Hippocampal formation (tissue), 2 donors: Measurements from ENCODE around the gene PSMA7.

ENCODE experiments used
- DNase-seq, 2 donors: peaks; one replicate each; lab custom pipeline; 2025; lab: John Stamatoyannopoulos, UW

The PSMA7 gene

DNA sequence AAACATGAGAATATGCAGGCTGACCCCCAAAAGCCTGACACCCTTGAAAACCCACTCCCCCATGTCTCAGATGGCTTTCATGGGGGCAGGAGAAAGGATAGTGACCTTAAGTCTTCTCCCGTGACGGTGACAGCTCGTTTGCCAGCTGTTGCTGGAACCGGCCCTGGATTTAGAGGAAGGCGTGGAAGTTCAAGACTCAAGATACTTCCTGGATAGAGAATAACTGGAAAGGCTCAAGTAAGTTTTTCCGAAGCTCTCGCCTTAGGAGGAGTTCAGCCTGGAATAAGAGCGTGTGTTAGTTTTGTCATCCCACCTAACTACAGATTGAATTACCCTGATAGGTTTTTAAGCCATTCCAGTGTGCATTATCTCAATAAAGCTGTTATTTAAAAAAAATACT lies 28.1 kb upstream of the PSMA7 start:
- no peak for DNase-seq

- DNase-seq = no peak
Measured at GRCh38 chr20:62170536-62170935, 27.3 kb upstream of the PSMA7 start.

- DNase-seq = no peak
Measured at GRCh38 chr20:62168890-62169435, 25.8 kb upstream of the PSMA7 start.

- no peak for DNase-seq
Measured at GRCh38 chr20:62168061-62168460, 24.9 kb upstream of the PSMA7 start.

- no peak for DNase-seq
Measured at GRCh38 chr20:62167474-62167873, 24.3 kb upstream of the PSMA7 start.

DNA sequence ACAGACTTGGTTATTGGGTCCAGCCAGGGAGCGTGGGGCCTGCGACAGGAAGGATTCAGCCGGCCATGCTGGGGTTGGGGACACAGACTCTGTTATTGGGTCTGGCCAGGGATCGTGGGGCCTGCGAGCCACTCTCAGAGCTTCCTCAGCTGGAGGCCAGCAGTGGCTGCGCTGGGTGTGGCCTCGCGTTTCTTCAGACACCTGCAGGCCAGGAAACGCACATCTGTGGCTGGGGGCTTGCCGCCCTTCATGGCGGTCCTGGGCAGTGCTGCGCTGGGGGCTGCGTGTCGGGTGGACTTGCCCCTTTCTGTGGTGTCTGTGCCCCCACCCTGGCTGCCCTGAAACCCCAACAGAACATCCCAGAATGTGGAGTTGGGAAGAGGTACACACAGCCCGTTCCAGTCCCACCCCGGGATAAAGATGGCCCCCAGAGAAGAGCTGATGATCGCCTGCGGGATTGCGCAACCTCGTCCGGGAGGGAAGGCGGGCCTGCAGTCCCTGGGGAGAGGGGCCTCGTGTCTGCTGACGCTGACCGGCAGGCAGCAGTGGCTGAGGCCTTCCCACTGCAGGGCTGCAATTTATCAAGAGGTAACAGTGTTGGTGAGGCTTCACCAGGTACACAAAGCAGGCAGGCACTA lies 22.7 kb upstream of the PSMA7 start:
- DNase-seq = no peak

GRCh38 chr20:62164879-62165761 lies 21.9 kb upstream of the PSMA7 start:
- no peak for DNase-seq

DNA sequence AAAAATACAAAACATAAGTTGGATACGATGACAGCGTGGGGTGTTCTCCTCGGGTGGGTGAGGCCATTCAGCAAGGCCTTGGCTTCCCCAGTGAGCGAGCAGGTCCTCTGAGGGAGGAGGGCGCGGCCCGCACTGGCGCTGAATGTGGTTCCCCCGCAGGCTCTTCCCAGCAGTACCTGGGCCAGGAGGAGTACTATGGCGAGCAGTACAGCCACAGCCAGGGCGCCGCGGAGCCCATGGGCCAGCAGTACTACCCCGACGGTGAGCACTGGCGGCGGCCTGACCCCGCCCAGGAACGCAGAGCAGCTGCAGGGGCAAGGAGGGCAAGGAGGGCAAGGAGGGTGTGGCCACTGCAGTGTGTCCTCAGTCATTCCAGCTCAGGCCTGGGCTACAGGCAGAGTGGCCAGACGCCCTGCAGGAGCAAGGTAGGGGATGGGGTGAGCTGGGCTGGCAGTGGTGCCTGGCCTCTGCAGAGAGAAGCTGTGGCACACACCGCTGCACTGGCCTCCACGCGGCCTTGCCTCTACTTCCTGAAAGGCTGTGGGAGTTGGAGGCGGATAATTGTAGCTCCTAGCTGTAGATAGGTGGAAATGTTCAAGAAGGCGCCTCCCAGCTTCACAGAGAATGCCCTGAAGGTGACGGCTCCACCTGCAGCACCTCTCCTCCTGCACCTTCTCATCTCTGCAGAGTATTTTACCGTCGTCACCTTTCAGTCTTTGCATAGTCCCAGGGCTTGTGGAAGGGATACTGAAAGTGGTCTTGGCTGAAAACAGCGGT lies 21.0 kb upstream of the PSMA7 start:
- no peak for DNase-seq

DNA sequence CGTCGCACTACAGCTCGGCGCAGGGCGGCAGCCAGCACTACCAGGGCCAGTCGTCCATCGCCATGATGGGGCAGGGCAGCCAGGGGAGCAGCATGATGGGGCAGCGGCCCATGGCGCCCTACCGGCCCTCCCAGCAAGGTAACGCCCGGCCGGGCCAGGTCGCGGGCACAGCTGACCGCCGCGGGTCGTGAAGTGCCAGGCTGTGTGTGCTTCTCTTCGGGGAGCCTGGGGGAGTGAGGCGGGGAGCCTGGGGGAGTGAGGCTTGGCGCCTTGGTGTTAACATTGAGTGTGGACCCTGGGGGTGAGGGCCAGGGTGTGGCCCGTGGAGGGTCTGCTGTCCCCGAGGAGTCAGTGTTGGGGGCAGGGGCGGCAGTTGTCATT lies 20.3 kb upstream of the PSMA7 start:
- DNase-seq = no peak

GRCh38 chr20:62162765-62163484 lies 19.7 kb upstream of the PSMA7 start:
- no peak for DNase-seq

DNA sequence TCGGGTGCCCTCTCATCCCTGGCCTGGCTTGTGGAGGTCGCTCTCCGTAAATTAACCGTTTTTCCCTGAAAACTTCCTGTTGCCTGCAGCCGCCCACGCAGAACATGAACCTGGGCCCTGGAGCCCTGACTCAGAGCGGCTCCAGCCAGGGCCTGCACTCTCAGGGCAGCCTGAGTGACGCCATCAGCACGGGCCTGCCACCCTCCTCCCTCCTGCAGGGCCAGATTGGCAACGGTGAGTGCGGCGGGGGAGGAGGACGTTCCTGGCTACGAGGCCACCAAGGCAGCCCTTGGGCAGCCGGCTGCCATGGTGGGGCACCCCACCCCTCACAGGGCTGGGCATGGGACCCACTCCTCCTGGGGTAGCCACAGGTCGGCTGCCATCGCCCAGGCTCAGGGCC lies 18.2 kb upstream of the PSMA7 start:
- no peak for DNase-seq

DNA sequence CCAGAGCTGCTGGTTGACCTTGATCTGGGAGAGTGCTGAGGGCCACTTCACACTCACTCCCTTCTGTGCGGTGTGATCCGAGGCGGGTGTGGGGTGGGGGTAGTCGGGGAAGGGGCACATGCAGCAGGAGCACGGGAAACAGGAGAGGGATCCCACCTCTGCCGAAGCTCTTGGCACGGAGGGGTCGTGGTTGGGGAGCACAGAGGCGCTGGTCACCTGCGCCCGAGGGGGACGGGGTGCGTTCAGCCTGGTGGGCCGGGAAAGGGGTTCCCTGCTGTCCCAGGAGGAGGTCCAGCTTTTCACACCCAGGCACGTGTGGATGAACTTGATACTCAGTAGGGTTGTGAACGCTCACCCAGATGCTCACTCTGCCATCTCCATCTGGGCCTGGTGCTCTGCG lies 17.7 kb upstream of the PSMA7 start:
- DNase-seq = no peak

GRCh38 chr20:62160253-62160652 lies 17.1 kb upstream of the PSMA7 start:
- DNase-seq = no peak

GRCh38 chr20:62159839-62160238 lies 16.6 kb upstream of the PSMA7 start:
- DNase-seq = no peak

GRCh38 chr20:62159052-62159451 lies 15.9 kb upstream of the PSMA7 start:
- no peak for DNase-seq

GRCh38 chr20:62158541-62158940 lies 15.3 kb upstream of the PSMA7 start:
- DNase-seq = no peak

DNA sequence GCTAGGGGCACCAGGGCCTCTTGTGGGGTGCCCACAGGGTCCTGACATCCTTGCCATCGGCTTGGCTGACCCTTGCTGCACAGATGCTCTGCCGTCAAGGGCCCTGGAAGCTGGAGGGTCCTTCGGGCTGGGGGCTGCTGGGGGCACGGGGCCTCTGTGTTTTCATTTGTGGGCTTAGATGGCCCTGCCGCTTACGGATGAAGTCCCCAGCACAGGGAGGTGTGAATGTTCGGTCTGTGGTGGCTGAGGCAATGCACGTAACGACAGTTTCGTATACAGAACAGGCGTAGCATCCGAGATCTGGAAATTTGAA lies 14.8 kb upstream of the PSMA7 start:
- no peak for DNase-seq

- DNase-seq = no peak
Measured at GRCh38 chr20:62157387-62158087, 14.3 kb upstream of the PSMA7 start.

DNA sequence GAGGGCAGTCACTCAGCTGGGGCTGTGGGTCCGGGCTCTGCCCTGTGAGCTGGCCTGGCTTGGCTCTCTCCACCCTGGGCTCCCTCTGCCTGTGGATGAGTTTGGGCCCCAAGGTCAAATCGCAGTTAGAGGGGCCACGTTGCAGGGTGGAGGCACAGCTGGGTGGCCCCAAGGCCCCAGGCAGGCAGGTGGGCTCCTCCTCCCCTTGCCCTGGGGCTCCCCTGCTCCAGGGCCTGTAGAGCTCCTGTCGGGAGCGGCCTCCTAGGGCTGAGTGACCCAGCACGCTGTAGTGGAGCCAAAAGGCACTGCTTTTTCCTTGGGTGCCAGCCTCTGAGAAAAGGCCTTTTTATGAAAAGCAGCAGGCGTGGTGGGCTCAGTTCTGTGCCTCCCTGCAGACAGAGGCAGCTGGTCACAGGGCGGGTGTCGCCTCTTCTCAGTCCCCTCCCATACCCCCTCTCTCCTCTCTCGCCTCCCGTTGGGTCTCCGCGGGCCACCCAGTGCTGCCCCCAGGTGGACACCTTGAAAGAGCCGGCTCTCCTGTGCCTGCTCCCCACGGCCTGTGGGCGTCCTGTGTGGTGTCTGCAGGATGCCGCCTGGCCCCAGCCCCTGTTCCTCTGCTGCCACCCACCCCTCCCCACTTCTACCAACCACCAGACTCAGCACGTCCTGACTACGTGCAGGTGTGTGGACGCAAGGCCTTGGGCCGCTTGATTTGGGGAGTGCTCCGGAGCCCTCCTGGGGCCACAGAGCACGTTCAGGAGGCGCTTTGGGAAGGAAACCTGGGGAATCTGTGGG lies 13.6 kb upstream of the PSMA7 start:
- DNase-seq = no peak

DNA sequence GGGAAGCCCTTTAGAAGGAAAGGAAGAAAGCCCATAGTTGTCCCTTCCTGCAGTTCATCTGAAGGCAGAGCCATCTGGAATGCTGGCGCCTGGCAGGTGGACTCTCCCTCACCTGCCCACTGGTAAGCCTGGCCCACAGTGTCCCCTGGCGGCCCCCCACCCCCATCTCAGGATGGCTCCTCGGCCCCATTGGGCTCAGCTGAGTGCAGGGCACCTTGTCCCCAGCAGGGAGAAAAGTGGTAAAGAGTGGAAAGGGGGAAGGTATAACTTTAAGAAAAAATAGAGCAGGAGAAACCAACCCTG lies 13.0 kb upstream of the PSMA7 start:
- DNase-seq = no peak
